PC-9 (cell line): ENCODE results near the gene LRG1.

Source experiments
- CTCF ChIP-seq: fragments of 200-600 bp; sonication (generic); conservative IDR thresholded peaks from 2 replicates; pipeline ENCODE4 v1.6.1; 2017; ENCODE audit warnings: mixed run types, antibody characterized with exemption, mild to moderate bottlenecking, moderate library complexity
- EZH2 ChIP-seq: fragments of 200-600 bp; sonication (generic); IDR thresholded peaks from 2 replicates; pipeline ENCODE4 v1.8.0; 2017; ENCODE audit warnings: antibody characterized with exemption, low read depth

DNA sequence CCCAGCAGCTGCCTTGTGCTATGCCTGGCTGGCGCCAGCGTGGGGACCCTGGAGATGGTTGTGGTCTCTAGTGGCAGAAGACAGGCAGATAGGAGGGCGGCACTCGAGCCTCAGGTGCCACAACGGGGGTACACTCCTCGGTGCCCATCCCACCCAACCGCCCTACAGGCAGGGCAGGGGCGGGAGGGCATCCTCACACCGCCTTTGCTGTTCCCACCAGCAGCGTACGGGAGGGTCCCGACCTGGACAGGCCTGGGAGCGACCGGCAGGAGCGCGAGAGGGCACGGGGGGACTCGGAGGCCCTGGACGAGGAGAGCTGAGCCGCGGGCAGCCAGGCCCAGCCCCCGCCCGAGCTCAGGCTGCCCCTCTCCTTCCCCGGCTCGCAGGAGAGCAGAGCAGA lies 38.1 kb downstream of the LRG1 start:
- TF ChIP-seq EZH2 = no peak
- TF ChIP-seq CTCF = no peak
